IPS DF 4.7 (cell line): ENCODE data around the gene C12orf75.
"Not testable (repeated sequence)": the region's sequence is repeated elsewhere in the genome, so short reads cannot be mapped to it uniquely, and the experiment has no call there.

Experiments used
- DNase-seq: peaks from one replicate; pipeline ENCODE4 v3.0.0-alpha.2; 2013; ENCODE audit warnings: low spot score; ENCODE audit errors: extremely low read depth

Gene C12orf75

GRCh38 chr12:105334582-105334981, 4.1 kb downstream of the C12orf75 start:
- DNase-seq = no peak

- no peak for DNase-seq
Measured at GRCh38 chr12:105335856-105336255, 5.4 kb downstream of the C12orf75 start.

- DNase-seq = no peak
Measured at GRCh38 chr12:105336411-105336810, 5.9 kb downstream of the C12orf75 start.

- DNase-seq = no peak
Measured at GRCh38 chr12:105337391-105337790, 6.9 kb downstream of the C12orf75 start.

GRCh38 chr12:105338966-105339365, 8.5 kb downstream of the C12orf75 start:
- no peak for DNase-seq

GRCh38 chr12:105341010-105341409, 10.5 kb downstream of the C12orf75 start:
- DNase-seq = no peak

GRCh38 chr12:105341620-105342019, 11.1 kb downstream of the C12orf75 start:
- DNase-seq = not testable (repeated sequence)

GRCh38 chr12:105342464-105342863, 12.0 kb downstream of the C12orf75 start:
- DNase-seq = no peak

- DNase-seq = no peak
Measured at GRCh38 chr12:105343836-105344235, 13.3 kb downstream of the C12orf75 start.

GRCh38 chr12:105347499-105347898, 17.0 kb downstream of the C12orf75 start:
- DNase-seq = no peak

GRCh38 chr12:105348142-105348541, 17.7 kb downstream of the C12orf75 start:
- no peak for DNase-seq

- DNase-seq = no peak
Measured at GRCh38 chr12:105348561-105348960, 18.1 kb downstream of the C12orf75 start.

- no peak for DNase-seq
Measured at GRCh38 chr12:105349138-105349537, 18.6 kb downstream of the C12orf75 start.

GRCh38 chr12:105351523-105351922, 21.0 kb downstream of the C12orf75 start:
- DNase-seq = no peak

GRCh38 chr12:105352052-105352451, 21.6 kb downstream of the C12orf75 start:
- DNase-seq = no peak

GRCh38 chr12:105352940-105353635, 22.6 kb downstream of the C12orf75 start:
- DNase-seq = no peak

- no peak for DNase-seq
Measured at GRCh38 chr12:105355752-105356151, 25.3 kb downstream of the C12orf75 start.

- no peak for DNase-seq
Measured at GRCh38 chr12:105357162-105357691, 26.7 kb downstream of the C12orf75 start.

- no peak for DNase-seq
Measured at GRCh38 chr12:105358789-105359188, 28.3 kb downstream of the C12orf75 start.

- no peak for DNase-seq
Measured at GRCh38 chr12:105359856-105360255, 29.4 kb downstream of the C12orf75 start.

GRCh38 chr12:105363890-105364289, 33.4 kb downstream of the C12orf75 start:
- DNase-seq = no peak

- no peak for DNase-seq
Measured at GRCh38 chr12:105365231-105365630, 34.7 kb downstream of the C12orf75 start.

- DNase-seq = no peak
Measured at GRCh38 chr12:105368047-105368646, 37.7 kb downstream of the C12orf75 start.
